GM12892 (cell line): ENCODE data around the gene ZNF521.

ENCODE experiments used
- POLR2A ChIP-seq: IDR thresholded peaks from 2 replicates; pipeline ENCODE4 v1.6.1; 2011; ENCODE audit warnings: low read depth, low read length, control low read depth
- POLR2AphosphoS5 ChIP-seq: IDR thresholded peaks from 2 replicates; pipeline ENCODE4 v1.6.1; 2011; ENCODE audit warnings: low read depth, low read length, control low read depth

DNA sequence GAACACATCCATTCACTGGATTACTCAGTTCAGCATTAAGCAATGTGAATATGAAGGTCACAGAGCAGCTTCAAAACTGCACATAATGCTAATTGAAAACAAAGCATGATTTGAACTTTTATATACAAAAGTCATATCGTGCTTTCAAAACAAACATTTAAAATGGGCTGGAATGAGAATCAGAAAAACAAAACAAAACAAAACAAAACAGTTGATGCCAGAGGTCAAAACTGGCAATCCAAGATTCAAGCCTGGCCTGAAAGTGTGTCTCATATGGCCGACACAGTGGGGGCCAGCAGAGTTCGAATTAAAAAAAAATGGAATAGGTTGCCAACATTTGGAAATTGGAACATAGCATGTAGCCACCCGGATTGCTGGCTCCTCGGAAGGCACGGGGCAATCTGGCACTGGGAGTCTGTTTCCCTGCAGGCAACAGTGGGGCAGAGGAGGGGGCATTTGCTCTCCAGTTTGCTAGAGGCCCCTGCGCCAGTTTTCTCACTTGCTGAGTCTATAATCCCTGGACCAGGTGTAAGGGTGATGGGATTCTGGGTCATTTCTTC lies 294.4 kb downstream of the ZNF521 start:
- TF ChIP-seq POLR2A, result no peak
- TF ChIP-seq POLR2AphosphoS5, result no peak
